NB4 (cell line): ENCODE data around the gene LDLRAD3.

ENCODE experiments used
- DNase-seq: peaks from one replicate; pipeline ENCODE4 v3.0.0; 2010; ENCODE audit warnings: low read depth
- H3K4me3 ChIP-seq: one replicate; pipeline ENCODE4 v1.5.1; 2011; ENCODE audit warnings: mild to moderate bottlenecking, low read depth, low read length, moderate library complexity
- MAX ChIP-seq: IDR thresholded peaks from 2 replicates; pipeline ENCODE4 v1.6.1; 2011; ENCODE audit warnings: low read depth, low read length
- MYC ChIP-seq: IDR thresholded peaks from 2 replicates; pipeline ENCODE4 v1.6.1; 2011; ENCODE audit warnings: low read depth, low read length
- POLR2A ChIP-seq: IDR thresholded peaks from 2 replicates; pipeline ENCODE4 v1.6.1; 2011; ENCODE audit warnings: mild to moderate bottlenecking; ENCODE audit not compliant: insufficient read length; ENCODE audit errors: extremely low read depth
- TF ChIP-seq, protein P1 (sequence below): IDR thresholded peaks from one replicate; pipeline ENCODE4 v1.5.1; 2012; ENCODE audit warnings: low read depth, low read length

Gene LDLRAD3

DNA sequence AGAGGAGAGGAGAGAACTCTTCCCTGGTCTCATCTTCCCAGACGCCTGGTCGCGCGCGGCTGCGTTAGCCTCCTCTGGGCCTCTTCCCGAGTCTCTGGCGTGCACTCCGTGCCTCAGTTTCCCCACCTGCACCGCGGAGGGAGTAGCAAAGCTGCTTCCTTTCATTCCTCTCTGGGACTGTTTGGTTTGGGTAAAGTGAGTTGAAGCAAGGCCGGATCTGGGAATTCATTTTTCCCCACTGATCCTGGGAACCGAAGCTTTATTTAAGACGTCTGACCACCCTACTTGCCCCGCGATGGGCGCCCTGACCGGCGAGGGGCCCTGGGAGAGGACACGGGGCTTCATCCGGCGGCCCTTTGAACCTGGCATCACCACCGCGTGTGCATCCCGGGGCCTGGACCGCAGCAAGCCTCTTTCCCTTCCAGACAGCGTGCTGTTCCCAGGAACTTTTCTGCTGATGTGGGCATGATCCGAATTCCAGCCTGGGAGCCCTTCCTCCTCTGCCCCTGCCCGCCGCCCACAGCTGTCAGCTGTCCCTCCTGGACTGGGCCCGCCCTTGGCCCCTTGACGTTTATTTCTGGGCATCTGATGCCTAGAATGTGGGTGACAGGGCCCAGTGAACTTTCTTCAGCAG, 758 bp downstream of the LDLRAD3 start:
- DNase-seq = no peak
- TF ChIP-seq MYC (no peak), MAX (no peak), POLR2A (no peak)
- TF ChIP-seq, protein P1, sequence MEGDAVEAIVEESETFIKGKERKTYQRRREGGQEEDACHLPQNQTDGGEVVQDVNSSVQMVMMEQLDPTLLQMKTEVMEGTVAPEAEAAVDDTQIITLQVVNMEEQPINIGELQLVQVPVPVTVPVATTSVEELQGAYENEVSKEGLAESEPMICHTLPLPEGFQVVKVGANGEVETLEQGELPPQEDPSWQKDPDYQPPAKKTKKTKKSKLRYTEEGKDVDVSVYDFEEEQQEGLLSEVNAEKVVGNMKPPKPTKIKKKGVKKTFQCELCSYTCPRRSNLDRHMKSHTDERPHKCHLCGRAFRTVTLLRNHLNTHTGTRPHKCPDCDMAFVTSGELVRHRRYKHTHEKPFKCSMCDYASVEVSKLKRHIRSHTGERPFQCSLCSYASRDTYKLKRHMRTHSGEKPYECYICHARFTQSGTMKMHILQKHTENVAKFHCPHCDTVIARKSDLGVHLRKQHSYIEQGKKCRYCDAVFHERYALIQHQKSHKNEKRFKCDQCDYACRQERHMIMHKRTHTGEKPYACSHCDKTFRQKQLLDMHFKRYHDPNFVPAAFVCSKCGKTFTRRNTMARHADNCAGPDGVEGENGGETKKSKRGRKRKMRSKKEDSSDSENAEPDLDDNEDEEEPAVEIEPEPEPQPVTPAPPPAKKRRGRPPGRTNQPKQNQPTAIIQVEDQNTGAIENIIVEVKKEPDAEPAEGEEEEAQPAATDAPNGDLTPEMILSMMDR = no peak
- H3K4me3 ChIP-seq = peak overlapping the region; percentile 56

- H3K4me3 ChIP-seq = no peak overlapping the region
- no peak for DNase-seq
- no peak for TF ChIP-seq POLR2A
These were observed 1.3 kb downstream of the LDLRAD3 start for GRCh38 chr11:35945137-35945518.

- H3K4me3 ChIP-seq = no peak overlapping the region
- DNase-seq = no peak
- TF ChIP-seq POLR2A = no peak
- TF ChIP-seq, protein P1 = no peak
- TF ChIP-seq MAX = no peak
- no peak for TF ChIP-seq MYC
These were observed 2.9 kb downstream of the LDLRAD3 start for GRCh38 chr11:35946766-35947165.

GRCh38 chr11:35947437-35947836, 3.6 kb downstream of the LDLRAD3 start:
- DNase-seq = no peak
- no peak overlapping the region for H3K4me3 ChIP-seq
- TF ChIP-seq MYC (no peak), POLR2A (no peak), MAX (no peak)
- TF ChIP-seq, protein P1 = no peak

DNA sequence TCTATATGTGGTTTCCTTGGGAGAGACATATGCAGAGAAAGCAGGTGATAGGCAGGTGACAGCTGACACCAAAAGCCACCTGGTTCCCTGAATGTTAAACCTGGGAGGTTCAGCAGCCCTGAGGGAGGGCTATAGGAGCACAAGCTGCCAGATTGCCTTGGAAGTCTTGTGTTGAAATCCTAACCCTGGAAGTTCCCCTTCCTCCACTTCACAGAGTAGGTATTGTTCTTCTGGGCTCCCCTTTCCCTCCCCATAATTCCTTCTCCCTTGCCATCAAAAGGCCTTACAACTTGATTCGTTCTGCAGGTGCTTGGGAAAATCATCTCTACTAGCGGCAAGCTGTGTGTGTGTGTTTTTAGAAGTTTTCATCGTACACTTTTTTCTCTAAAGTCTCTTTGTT, 5.4 kb downstream of the LDLRAD3 start:
- no peak for DNase-seq

GRCh38 chr11:35950082-35950481, 6.2 kb downstream of the LDLRAD3 start:
- no peak for DNase-seq
- TF ChIP-seq POLR2A (no peak), MAX (no peak), MYC (no peak)
- TF ChIP-seq, protein P1 = no peak
- no peak overlapping the region for H3K4me3 ChIP-seq

More for the DNA sequence above, 5.4 kb downstream of the LDLRAD3 start:
- H3K4me3 ChIP-seq = no peak overlapping the region
- TF ChIP-seq, protein P1 = no peak
- no peak for TF ChIP-seq MAX
- TF ChIP-seq MYC = no peak
- TF ChIP-seq POLR2A = no peak
